B cell (primary cell): ENCODE results near the gene KRT35. TPM values are rescaled to one million over a fixed set of nuclear protein-coding genes. Genes with fewer than 3 reads are reported as not detected.

Experiments used
- ATAC-seq: fragments of 200-7000 bp; cut with Tn5 transposase; one replicate; pipeline ENCODE4 v1.10.0; 2021; ENCODE audit warnings: low read depth, mild to moderate bottlenecking, moderate number of reproducible peaks, moderate library complexity
- CTCF ChIA-PET: fragments of 350-600 bp; sonication (Branson Sonifier 250); formaldehyde crosslinking; loops from one replicate; lab custom pipeline; 2021; ENCODE audit warnings: antibody characterized with exemption, inconsistent platforms; lab: Charles Lee
- POLR2A ChIA-PET: fragments of 350-600 bp; sonication (Branson Sonifier 250); formaldehyde crosslinking; loops from one replicate; lab custom pipeline; 2021; ENCODE audit warnings: antibody characterized with exemption; lab: Charles Lee
- DNase-seq: peaks from one replicate; pipeline ENCODE4 v3.0.0; 2013
- H2AFZ ChIP-seq: 2 replicates; pipeline ENCODE4 v1.6.1; 2012; ENCODE audit warnings: mild to moderate bottlenecking, low read depth, low read length; ENCODE audit not compliant: insufficient read depth, poor library complexity, severe bottlenecking
- H3K27ac ChIP-seq, 2 donors: 1 replicate in 1 of 2; 2 replicates in 1 of 2; pipeline ENCODE4 v1.5.1; 2012 to 2013; ENCODE audit warnings: low read length in 2 of 2, mild to moderate bottlenecking in 2 of 2, moderate library complexity in 1 of 2
- H3K27me3 ChIP-seq, 4 experiments: fragments of 200-600 bp in 1 of 4; sonication (generic) in 1 of 4; replicated peaks in 1 of 4; 1 replicate in 2 of 4; 2 replicates in 2 of 4; pipeline versions ENCODE4 v1.6.1 to v1.7.0; 2013 to 2016; ENCODE audit warnings: low read length in 3 of 4, mild to moderate bottlenecking in 2 of 4, mixed read lengths in 1 of 4, moderate library complexity in 1 of 4; ENCODE audit not compliant: insufficient read depth in 4 of 4, control insufficient read depth in 3 of 4; ENCODE audit errors: control extremely low read depth in 1 of 4
- H3K36me3 ChIP-seq, 2 experiments: replicated peaks in 1 of 2; 1 replicate in 1 of 2; 2 replicates in 1 of 2; pipeline versions ENCODE4 v1.6.1 to v1.7.1; 2013; ENCODE audit warnings: low read length in 1 of 2; ENCODE audit not compliant: insufficient read depth in 2 of 2, control insufficient read depth in 1 of 2; ENCODE audit errors: control extremely low read depth in 1 of 2, extremely low read depth in 1 of 2
- H3K4me1 ChIP-seq, 2 donors: fragments of 200-600 bp in 1 of 2; sonication (generic) in 1 of 2; 1 replicate in 1 of 2; 2 replicates in 1 of 2; pipeline versions ENCODE4 v1.5.1 to v1.6.1; 2013 to 2017; ENCODE audit warnings: low read length in 2 of 2; ENCODE audit not compliant: control insufficient read depth in 2 of 2, insufficient read depth in 2 of 2
- H3K4me2 ChIP-seq: replicated peaks from 2 replicates; pipeline ENCODE3; 2012; ENCODE audit warnings: mild to moderate bottlenecking, low read depth, low read length; ENCODE audit not compliant: poor library complexity, severe bottlenecking
- H3K4me3 ChIP-seq, 5 experiments: fragments of 200-600 bp in 1 of 5; sonication (generic) in 1 of 5; 1 replicate in 3 of 5; 2 replicates in 2 of 5; pipeline versions ENCODE4 v1.5.1 to v1.7.0; 2011 to 2016; ENCODE audit warnings: low read length in 4 of 5, mild to moderate bottlenecking in 4 of 5, low read depth in 2 of 5, control low read depth in 1 of 5, moderate library complexity in 1 of 5; ENCODE audit not compliant: insufficient read depth in 1 of 5; ENCODE audit errors: control extremely low read depth in 1 of 5, extremely low read depth in 1 of 5
- H3K79me2 ChIP-seq: fragments of 200-600 bp; sonication (generic); one replicate; pipeline ENCODE4 v1.6.0; 2016; ENCODE audit warnings: low read length; ENCODE audit not compliant: control insufficient read depth, insufficient read depth
- H3K9ac ChIP-seq: fragments of 200-600 bp; sonication (generic); 2 replicates; pipeline ENCODE4 v1.6.1; 2017; ENCODE audit warnings: mild to moderate bottlenecking, low read length, moderate library complexity
- H3K9me3 ChIP-seq, 3 donors: one replicate each; pipeline versions ENCODE4 v1.6.1 to v1.7.1; 2013; ENCODE audit warnings: low read length in 2 of 3; ENCODE audit not compliant: control insufficient read depth in 2 of 3, insufficient read depth in 1 of 3; ENCODE audit errors: control extremely low read depth in 1 of 3
- H4K20me1 ChIP-seq: 2 replicates; pipeline ENCODE4 v1.6.0; 2012; ENCODE audit warnings: mild to moderate bottlenecking, low read length; ENCODE audit not compliant: insufficient read depth, control insufficient read depth, poor library complexity, severe bottlenecking
- H3K27ac Mint-ChIP-seq: one replicate; pipeline ENCODE4 v1.8.0; 2021; ENCODE audit warnings: mixed read lengths
- H3K27me3 Mint-ChIP-seq: one replicate; pipeline ENCODE4 v1.8.0; 2021; ENCODE audit warnings: mixed read lengths
- H3K4me1 Mint-ChIP-seq: one replicate; pipeline ENCODE4 v1.8.0; 2021; ENCODE audit warnings: mixed read lengths
- H3K4me3 Mint-ChIP-seq: one replicate; pipeline ENCODE4 v1.8.0; 2021; ENCODE audit warnings: mixed read lengths
- H3K9me3 Mint-ChIP-seq: one replicate; pipeline ENCODE4 v1.8.0; 2022; ENCODE audit warnings: mixed read lengths; ENCODE audit not compliant: insufficient read depth
- CTCF ChIP-seq: fragments of 200-600 bp; IDR thresholded peaks from one replicate; pipeline ENCODE4 v1.8.0; 2022; ENCODE audit warnings: antibody characterized with exemption, mild to moderate bottlenecking
- EZH2 ChIP-seq: IDR thresholded peaks from 2 replicates; pipeline ENCODE4 v1.6.1; 2012; ENCODE audit warnings: borderline replicate concordance, low read depth, mild to moderate bottlenecking, moderate library complexity, low read length; ENCODE audit not compliant: insufficient read depth, poor library complexity, severe bottlenecking
- WGBS: methylation state at CpG from one replicate; pipeline ENCODE4 v1.1.5; 2013; ENCODE audit warnings: missing lambda C conversion rate; ENCODE audit not compliant: insufficient coverage; 5-methylcytosine and 5-hydroxymethylcytosine counted together
- intact Hi-C: fragments of 100-400 bp; cut with micrococcal nuclease; formaldehyde crosslinking; loops from one replicate; pipeline ENCODE4 v1.10.0; 2022
- polyA plus RNA-seq: library from polyadenylated mRNA; depleted of rRNA; stranded (reverse); fragments of >200 nt; gene quantifications from 2 replicates; pipeline ENCODE4 v1.2.3, GENCODE V29; 2012
- total RNA-seq, 2 donors: library from RNA; stranded (reverse); fragments of 120-200 nt in 1 of 2; gene quantifications; 1 replicate in 1 of 2; 2 replicates in 1 of 2; pipeline versions ENCODE4 v1.2.3 to v1.2.4, GENCODE V29; 2013 to 2022

KRT35 gene
- total and polyA plus RNA-seq, 2 donors (not counting 1 experiment from before 2014, with no cell fraction given), result not detected

- TF ChIP-seq EZH2, result peak; percentile 78
- TF ChIP-seq CTCF, result no peak
- no peak for ATAC-seq
- peaks cover 49% of the 10 kb centered on the region for H3K27me3 Mint-ChIP-seq
Measured at GRCh38 chr17:41527063-41528023, 46.4 kb upstream of the KRT35 start.

GRCh38 chr17:41524261-41524660, 43.3 kb upstream of the KRT35 start:
- Histone ChIP-seq H3K36me3 (no peaks in the 10 kb centered on the region), H3K4me3 (no peak overlapping the region), H4K20me1 (no peaks in the 10 kb centered on the region), H3K4me2 (no peak overlapping the region), H3K79me2 (no peaks in the 10 kb centered on the region), H3K4me1 (peaks cover 13 to 16% of the 10 kb centered on the region in 2 donors), H3K9ac (no peak overlapping the region), H3K27me3 (peaks cover 0 to 31% (median 7%) of the 10 kb centered on the region in 4 experiments), H3K9me3 (peaks cover 0 to 7% (median 0%) of the 10 kb centered on the region in 3 donors), H3K27ac (no peak overlapping the region), H2AFZ (no peak overlapping the region)
- WGBS, result 92% methylated on average over 10 of the region's 11 CpGs
- peaks cover 8% of the 10 kb centered on the region for H3K4me1 Mint-ChIP-seq
- POLR2A ChIA-PET, result no interaction called here
- CTCF ChIA-PET, result no interaction called here
- H3K27me3 Mint-ChIP-seq, result peaks cover 40% of the 10 kb centered on the region
- DNase-seq (no peak), ATAC-seq (no peak)
- H3K4me3 Mint-ChIP-seq, result no peak overlapping the region
- TF ChIP-seq CTCF (no peak), EZH2 (no peak)
- no peaks in the 10 kb centered on the region for H3K9me3 Mint-ChIP-seq
- no peak overlapping the region for H3K27ac Mint-ChIP-seq
- intact Hi-C loops, result no loop called here

More at GRCh38 chr17:41527063-41528023, 46.4 kb upstream of the KRT35 start:
- ChIA-PET CTCF (no interaction called here), POLR2A (no interaction called here)
- WGBS, result 11% methylated on average over 61 of the region's 62 CpGs
- H3K9me3 ChIP-seq, result peaks cover 0 to 7% (median 0%) of the 10 kb centered on the region in 3 donors
- peak overlapping the region; percentile 29 for H3K9ac ChIP-seq
- peak; percentile 17 for DNase-seq
- peaks cover 13 to 16% of the 10 kb centered on the region in 2 donors for H3K4me1 ChIP-seq
- peak overlapping the region; percentile 45 for H3K4me3 Mint-ChIP-seq
- intact Hi-C loops, result no loop called here
- H3K27me3 ChIP-seq, result peaks cover 0 to 49% (median 16%) of the 10 kb centered on the region in 4 experiments
- H4K20me1 ChIP-seq, result no peaks in the 10 kb centered on the region
- H3K4me2 ChIP-seq, result peak overlapping the region; percentile 71
- H3K27ac Mint-ChIP-seq, result no peak overlapping the region
- no peak overlapping the region for H3K27ac ChIP-seq
- peak overlapping the region; percentile 56 for H2AFZ ChIP-seq
- no peaks in the 10 kb centered on the region for H3K79me2 ChIP-seq
- no peaks in the 10 kb centered on the region for H3K9me3 Mint-ChIP-seq
- peaks cover 9% of the 10 kb centered on the region for H3K4me1 Mint-ChIP-seq
- H3K36me3 ChIP-seq, result no peaks in the 10 kb centered on the region
- H3K4me3 ChIP-seq, result peak overlapping the region in 3 of 5 experiments; percentile 1 to 19 (median 19)
